NT2/D1 (cell line): ENCODE measurements around the gene GHITM.

Experiments used
- SUZ12 ChIP-seq: IDR thresholded peaks from 2 replicates; pipeline ENCODE4 v1.6.1; 2011; ENCODE audit not compliant: insufficient read length, insufficient read depth; ENCODE audit errors: extremely low read depth
- YY1 ChIP-seq: IDR thresholded peaks from 2 replicates; pipeline ENCODE4 v1.6.1; 2011; ENCODE audit not compliant: insufficient read length, insufficient read depth
- ZNF274 ChIP-seq: IDR thresholded peaks from 2 replicates; pipeline ENCODE4 v1.6.1; 2011; ENCODE audit warnings: mild to moderate bottlenecking, low read depth, low read length

GRCh38 chr10:84173501-84173929, 34.2 kb downstream of the GHITM start, which contains the start of gene GPR15LG:
- TF ChIP-seq ZNF274 (no peak), SUZ12 (no peak), YY1 (no peak)
